H1 (cell line): ENCODE results near the gene KRT10. TPM values are rescaled to one million over a fixed set of nuclear protein-coding genes. Genes with fewer than 3 reads are reported as not detected.

Experiments used
- CTCF ChIA-PET: fragments of 300-600 bp; sonication (Branson Sonifier 250); formaldehyde crosslinking; loops from one replicate; lab custom pipeline; 2021; ENCODE audit not compliant: partially characterized antibody; lab: Charles Lee
- POLR2A ChIA-PET: fragments of 300-600 bp; sonication (Branson Sonifier 250); formaldehyde crosslinking; loops from one replicate; lab custom pipeline; 2021; ENCODE audit warnings: inconsistent platforms; ENCODE audit not compliant: partially characterized antibody; lab: Charles Lee
- DNase-seq, 2 experiments: peaks; one replicate each; pipeline versions ENCODE4 v3.0.0 to v3.0.0-alpha.2; 2010 to 2022; ENCODE audit warnings: low spot score in 2 of 2, low read depth in 1 of 2, mixed read lengths in 1 of 2
- FAIRE-seq: peaks from 2 replicates; lab custom pipeline; 2011; peaks lifted over from hg19 to GRCh38; lab: Jason Lieb, UNC
- H2AFZ ChIP-seq: 2 replicates; pipeline ENCODE4 v1.8.1; 2012; ENCODE audit warnings: low read length, inconsistent platforms
- H2AK5ac ChIP-seq: 2 replicates; pipeline ENCODE4 v1.6.1; 2013; ENCODE audit warnings: low read depth, low read length
- H2BK120ac ChIP-seq: replicated peaks from 2 replicates; pipeline ENCODE3; 2013; ENCODE audit warnings: low read depth, low read length, inconsistent platforms
- H2BK12ac ChIP-seq: 2 replicates; pipeline ENCODE4 v1.6.1; 2013; ENCODE audit warnings: low read depth, low read length
- H2BK15ac ChIP-seq: 2 replicates; pipeline ENCODE4 v1.6.1; 2013; ENCODE audit warnings: low read length
- H2BK20ac ChIP-seq: 2 replicates; pipeline ENCODE4 v1.6.1; 2013; ENCODE audit warnings: low read length
- H2BK5ac ChIP-seq: 2 replicates; pipeline ENCODE4 v1.6.1; 2013; ENCODE audit warnings: low read depth, low read length
- H3K14ac ChIP-seq: 2 replicates; pipeline ENCODE4 v1.6.1; 2013; ENCODE audit warnings: inconsistent platforms; ENCODE audit not compliant: insufficient read length
- H3K18ac ChIP-seq: 2 replicates; pipeline ENCODE4 v1.6.1; 2013; ENCODE audit warnings: low read length; ENCODE audit errors: extremely low read depth
- H3K23ac ChIP-seq: 2 replicates; pipeline ENCODE4 v1.6.1; 2013; ENCODE audit warnings: inconsistent platforms; ENCODE audit not compliant: insufficient read length
- H3K23me2 ChIP-seq: 2 replicates; pipeline ENCODE4 v1.6.1; 2013; ENCODE audit warnings: low read depth, low read length
- H3K27ac ChIP-seq: 2 replicates; pipeline ENCODE4 v1.6.1; 2011; ENCODE audit warnings: low read depth, low read length, inconsistent platforms
- H3K27me3 ChIP-seq, 4 experiments: replicated peaks in 1 of 4; 1 replicate in 1 of 4; 2 replicates in 3 of 4; pipeline versions ENCODE4 v1.6.1 to v1.8.1; 2011 to 2013; ENCODE audit warnings: low read length in 3 of 4, mild to moderate bottlenecking in 3 of 4, inconsistent platforms in 2 of 4, mixed read lengths in 2 of 4, moderate library complexity in 1 of 4; ENCODE audit not compliant: control insufficient read depth in 3 of 4, insufficient read depth in 3 of 4; ENCODE audit errors: extremely low read depth in 1 of 4
- H3K36me3 ChIP-seq, 4 experiments: 2 replicates each; pipeline versions ENCODE4 v1.6.1 to v1.8.1; 2011 to 2013; ENCODE audit warnings: mild to moderate bottlenecking in 4 of 4, low read length in 3 of 4, moderate library complexity in 2 of 4, control low read depth in 1 of 4, inconsistent platforms in 1 of 4; ENCODE audit not compliant: insufficient read depth in 4 of 4, control insufficient read depth in 2 of 4
- H3K4ac ChIP-seq: replicated peaks from 2 replicates; pipeline ENCODE3; 2013; ENCODE audit warnings: low read length, low read depth, mixed read lengths, inconsistent platforms; ENCODE audit not compliant: insufficient read length
- H3K4me1 ChIP-seq, 4 experiments: replicated peaks in 1 of 4; 1 replicate in 1 of 4; 2 replicates in 3 of 4; pipeline versions ENCODE4 v1.6.1 to v1.8.1; 2011 to 2013; ENCODE audit warnings: low read length in 3 of 4, inconsistent platforms in 2 of 4, mixed read lengths in 1 of 4; ENCODE audit not compliant: insufficient read depth in 4 of 4, control insufficient read depth in 3 of 4
- H3K4me2 ChIP-seq, 2 experiments: 2 replicates each; pipeline versions ENCODE4 v1.6.1 to v1.8.1; 2011 to 2013; ENCODE audit warnings: low read depth in 2 of 2, low read length in 2 of 2, control low read depth in 1 of 2, inconsistent platforms in 1 of 2, mild to moderate bottlenecking in 1 of 2; ENCODE audit not compliant: insufficient read depth in 1 of 2
- H3K4me3 ChIP-seq, 4 experiments: fragments of 200-600, 300-600 bp in 1 of 4; sonication (generic), shearing (Covaris generic), sonication (Bioruptor Twin) in 1 of 4; 2 replicates each; pipeline versions ENCODE4 v1.5.1 to v1.8.1; 2011 to 2016; ENCODE audit warnings: low read length in 4 of 4, low read depth in 3 of 4, control low read depth in 2 of 4, inconsistent platforms in 2 of 4, mild to moderate bottlenecking in 2 of 4, mixed read lengths in 1 of 4, moderate library complexity in 1 of 4; ENCODE audit not compliant: insufficient read depth in 2 of 4; ENCODE audit errors: extremely low read depth in 1 of 4
- H3K56ac ChIP-seq: replicated peaks from 2 replicates; pipeline ENCODE3; 2013; ENCODE audit warnings: low read depth, mild to moderate bottlenecking, mixed read lengths, low read length, inconsistent platforms; ENCODE audit not compliant: insufficient read length
- H3K79me1 ChIP-seq: 2 replicates; pipeline ENCODE4 v1.6.1; 2013; ENCODE audit warnings: low read depth, low read length, control low read depth
- H3K79me2 ChIP-seq, 2 experiments: 2 replicates each; pipeline versions ENCODE4 v1.6.1 to v1.8.1; 2012 to 2013; ENCODE audit warnings: low read length in 2 of 2, mild to moderate bottlenecking in 2 of 2, inconsistent platforms in 1 of 2; ENCODE audit not compliant: insufficient read depth in 2 of 2, control insufficient read depth in 1 of 2
- H3K9ac ChIP-seq, 4 experiments: replicated peaks in 1 of 4; 1 replicate in 1 of 4; 2 replicates in 3 of 4; pipeline versions ENCODE4 v1.6.1 to v1.8.1; 2011 to 2013; ENCODE audit warnings: low read depth in 3 of 4, low read length in 3 of 4, control low read depth in 2 of 4, mild to moderate bottlenecking in 2 of 4, moderate library complexity in 2 of 4, inconsistent platforms in 1 of 4; ENCODE audit errors: extremely low read depth in 1 of 4
- H3K9me3 ChIP-seq, 2 experiments: 2 replicates each; pipeline versions ENCODE4 v1.6.1 to v1.8.1; 2012 to 2013; ENCODE audit warnings: mild to moderate bottlenecking in 2 of 2, moderate library complexity in 2 of 2, control low read depth in 1 of 2, inconsistent platforms in 1 of 2, low read depth in 1 of 2, low read length in 1 of 2, mixed read lengths in 1 of 2; ENCODE audit not compliant: insufficient read depth in 2 of 2
- H4K20me1 ChIP-seq, 2 experiments: replicated peaks in 1 of 2; 2 replicates each; pipeline versions ENCODE3 to v1.8.1; 2011 to 2013; ENCODE audit warnings: inconsistent platforms in 2 of 2, low read length in 2 of 2, mild to moderate bottlenecking in 1 of 2; ENCODE audit not compliant: insufficient read depth in 2 of 2, control insufficient read depth in 1 of 2
- H4K5ac ChIP-seq: 2 replicates; pipeline ENCODE4 v1.6.1; 2013; ENCODE audit warnings: low read length, low read depth, mixed read lengths, inconsistent platforms; ENCODE audit not compliant: insufficient read length
- H4K8ac ChIP-seq: 2 replicates; pipeline ENCODE4 v1.8.0; 2013; ENCODE audit warnings: mild to moderate bottlenecking, moderate library complexity, low read length, inconsistent platforms; ENCODE audit not compliant: insufficient read depth; ENCODE audit errors: extremely low read depth
- H4K91ac ChIP-seq: replicated peaks from 2 replicates; pipeline ENCODE3; 2013; ENCODE audit warnings: low read length, mixed read lengths, inconsistent platforms; ENCODE audit not compliant: insufficient read length
- ASH2L ChIP-seq: fragments of 200-600, 300-600 bp; sonication (generic); IDR thresholded peaks from one replicate; pipeline ENCODE4 v1.7.1; 2017; ENCODE audit warnings: low read length
- CBX5 ChIP-seq: fragments of 300-800, 300-1000 bp; sonication (generic); IDR thresholded peaks from 2 replicates; pipeline ENCODE4 v1.7.1; 2016; ENCODE audit warnings: antibody characterized with exemption, low read length, low read depth
- CEBPB ChIP-seq: IDR thresholded peaks from 2 replicates; pipeline ENCODE4 v1.6.1; 2012; ENCODE audit warnings: low read depth, low read length
- CHD1 ChIP-seq: IDR thresholded peaks from 2 replicates; pipeline ENCODE4 v1.6.1; 2012; ENCODE audit warnings: low read depth, low read length, improper control_type of control experiment
- EGR1 ChIP-seq: IDR thresholded peaks from 2 replicates; pipeline ENCODE4 v1.6.1; 2011; ENCODE audit warnings: low read depth, low read length, borderline replicate concordance
- POLR2AphosphoS5 ChIP-seq: IDR thresholded peaks from 2 replicates; pipeline ENCODE4 v1.6.1; 2011; ENCODE audit warnings: low read depth, low read length
- RNF2 ChIP-seq: fragments of 200-900, 300-1000 bp; sonication (generic); IDR thresholded peaks from 2 replicates; pipeline ENCODE4 v1.7.1; 2016; ENCODE audit warnings: borderline replicate concordance, low read depth, mild to moderate bottlenecking, antibody characterized with exemption, low read length; ENCODE audit not compliant: poor library complexity, severe bottlenecking; ENCODE audit errors: missing control alignments
- SP2 ChIP-seq: IDR thresholded peaks from 2 replicates; pipeline ENCODE4 v1.6.1; 2012; ENCODE audit warnings: mild to moderate bottlenecking, low read length, inconsistent platforms
- TAF7 ChIP-seq: optimal IDR thresholded peaks from 2 replicates; pipeline ENCODE3; 2011; ENCODE audit warnings: low read depth, mild to moderate bottlenecking, inconsistent platforms, low read length, moderate library complexity, borderline replicate concordance
- WGBS, 2 experiments: shearing (Covaris generic) in 1 of 2; methylation state at CpG; one replicate each; pipeline versions ENCODE4 v1.1.6 to v1.1.7; 2013 to 2015; ENCODE audit warnings: low lambda C conversion rate in 2 of 2, mixed read lengths in 2 of 2, inconsistent platforms in 1 of 2, low coverage in 1 of 2, missing lambda C conversion rate in 1 of 2; ENCODE audit not compliant: insufficient replicate concordance in 2 of 2, insufficient coverage in 1 of 2, insufficient read length in 1 of 2; ENCODE audit errors: extremely low coverage in 1 of 2, missing lambda C conversion rate in 1 of 2; 5-methylcytosine and 5-hydroxymethylcytosine counted together
- polyA plus RNA-seq, 7 experiments: library from polyadenylated mRNA; depleted of rRNA in 3 of 7; stranded (reverse) in 5 of 7; unstranded in 2 of 7; fragments of >200 nt in 5 of 7; fragments of 200-250 nt in 2 of 7; gene quantifications; 1 replicate in 5 of 7; 2 replicates in 1 of 7; 4 replicates in 1 of 7; pipeline versions ENCODE4 v1.2.1 to v1.2.3, GENCODE V29; 2011 to 2013; ENCODE audit warnings: missing spikeins in 2 of 7, mixed read lengths in 2 of 7
- total RNA-seq: library from RNA; stranded (reverse); fragmentation: NEBNext Ultra II Directional; extraction: Animal tissue kit (Norgen Biotek cat#: 25700); gene quantifications from 2 replicates; pipeline ENCODE4 v1.2.1, GENCODE V29; 2021
- TF ChIP-seq, protein P1 (sequence below): IDR thresholded peaks from 2 replicates; pipeline ENCODE4 v1.6.1; 2012; ENCODE audit warnings: inconsistent platforms
- TF ChIP-seq, protein P2 (sequence below): IDR thresholded peaks from 2 replicates; pipeline ENCODE4 v1.6.1; 2012; ENCODE audit warnings: low read length, inconsistent platforms

The KRT10 gene
- total and polyA plus RNA-seq, 2 of the 8 experiments (the other 6 are each of a cell fraction or from before 2014, with no cell fraction given): 3.5 to 39.4 TPM

DNA sequence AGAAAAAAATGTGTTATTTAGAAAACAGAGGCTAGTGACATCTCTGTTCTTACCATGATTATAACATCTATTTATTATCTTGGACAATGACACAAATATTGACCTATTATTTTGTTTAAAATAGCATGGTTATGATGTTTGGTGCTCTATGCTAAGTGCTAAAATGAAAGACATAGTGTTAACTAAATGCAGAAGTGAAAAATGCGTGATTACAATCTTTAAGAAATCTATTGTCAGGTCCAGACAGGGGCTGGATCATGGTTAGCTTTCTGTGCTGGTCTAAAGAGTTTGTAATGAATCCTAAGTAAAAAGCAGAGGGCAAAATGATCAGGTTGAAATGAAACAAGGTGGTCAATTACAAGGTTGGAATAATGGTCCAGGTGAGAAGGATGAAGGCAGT lies 22.0 kb downstream of the KRT10 start:
- Histone ChIP-seq H2AK5ac (no peak overlapping the region), H3K4me1 (no peaks in the 10 kb centered on the region), H3K27me3 (0 out of 7 replicates have a peak, but pooled peaks cover 0 to 3% (median 0%) of the 10 kb centered on the region in 4 experiments), H3K27ac (no peak overlapping the region), H2BK20ac (no peak overlapping the region), H3K56ac (no peak overlapping the region), H2BK15ac (no peak overlapping the region), H3K23me2 (no peaks in the 10 kb centered on the region), H3K36me3 (no peaks in the 10 kb centered on the region), H3K4me2 (no peak overlapping the region)
- ChIA-PET POLR2A (no interaction called here), CTCF (interaction anchor here (1.0 kb wide), 1 partner anchor 9 kb away, joined by 3 read pairs; no protein-coding TSS in a partner anchor)
- FAIRE-seq: no peak
- 82% methylated on average over 1 of the region's 1 CpG; no CpG with 5 or more reads in 1 of the 2 experiments for WGBS, 2 experiments
- TF ChIP-seq, protein P1, sequence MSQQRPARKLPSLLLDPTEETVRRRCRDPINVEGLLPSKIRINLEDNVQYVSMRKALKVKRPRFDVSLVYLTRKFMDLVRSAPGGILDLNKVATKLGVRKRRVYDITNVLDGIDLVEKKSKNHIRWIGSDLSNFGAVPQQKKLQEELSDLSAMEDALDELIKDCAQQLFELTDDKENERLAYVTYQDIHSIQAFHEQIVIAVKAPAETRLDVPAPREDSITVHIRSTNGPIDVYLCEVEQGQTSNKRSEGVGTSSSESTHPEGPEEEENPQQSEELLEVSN: no peak
- TF ChIP-seq, protein P2, sequence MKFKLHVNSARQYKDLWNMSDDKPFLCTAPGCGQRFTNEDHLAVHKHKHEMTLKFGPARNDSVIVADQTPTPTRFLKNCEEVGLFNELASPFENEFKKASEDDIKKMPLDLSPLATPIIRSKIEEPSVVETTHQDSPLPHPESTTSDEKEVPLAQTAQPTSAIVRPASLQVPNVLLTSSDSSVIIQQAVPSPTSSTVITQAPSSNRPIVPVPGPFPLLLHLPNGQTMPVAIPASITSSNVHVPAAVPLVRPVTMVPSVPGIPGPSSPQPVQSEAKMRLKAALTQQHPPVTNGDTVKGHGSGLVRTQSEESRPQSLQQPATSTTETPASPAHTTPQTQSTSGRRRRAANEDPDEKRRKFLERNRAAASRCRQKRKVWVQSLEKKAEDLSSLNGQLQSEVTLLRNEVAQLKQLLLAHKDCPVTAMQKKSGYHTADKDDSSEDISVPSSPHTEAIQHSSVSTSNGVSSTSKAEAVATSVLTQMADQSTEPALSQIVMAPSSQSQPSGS: no peak
- TF ChIP-seq RNF2 (no peak), CHD1 (no peak), ASH2L (no peak), TAF7 (no peak), CBX5 (no peak), POLR2AphosphoS5 (no peak), EGR1 (no peak), CEBPB (no peak), SP2 (no peak)
- TF ChIP-seq, all 59 proteins: peak for 0
- Histone ChIP-seq H3K23ac (no peak overlapping the region), H3K4ac (no peak overlapping the region), H4K8ac (no peak overlapping the region), H3K9me3 (no peaks in the 10 kb centered on the region), H2BK5ac (no peak overlapping the region), H3K18ac (no peak overlapping the region), H3K4me3 (no peak overlapping the region), H2BK12ac (no peak overlapping the region), H4K20me1 (no peaks in the 10 kb centered on the region), H4K5ac (no peak overlapping the region), H3K79me2 (no peaks in the 10 kb centered on the region), H2BK120ac (no peak overlapping the region), H3K79me1 (no peaks in the 10 kb centered on the region), H3K9ac (no peak overlapping the region), H4K91ac (no peak overlapping the region), H3K14ac (no peak overlapping the region), H2AFZ (no peak overlapping the region)
- DNase-seq: no peak
